SK-N-SH (cell line): ENCODE measurements around the gene TRIM65.

Source experiments
- CHD2 ChIP-seq: fragments of 150-350 bp; IDR thresholded peaks from 2 replicates; pipeline ENCODE4 v1.6.1; 2018; ENCODE audit warnings: low read length; ENCODE audit not compliant: partially characterized antibody
- CTCF ChIP-seq: fragments of 200-600 bp; sonication (generic); IDR thresholded peaks from 2 replicates; pipeline ENCODE4 v1.6.1; 2017; ENCODE audit warnings: antibody characterized with exemption, mild to moderate bottlenecking, moderate library complexity
- EZH2phosphoT487 ChIP-seq: fragments of 200-600 bp; sonication (generic); IDR thresholded peaks from 2 replicates; pipeline ENCODE4 v1.6.1; 2017; ENCODE audit warnings: low read depth, mixed run types, mild to moderate bottlenecking, antibody characterized with exemption, moderate library complexity, borderline replicate concordance
- GABPA ChIP-seq: IDR thresholded peaks from 2 replicates; pipeline ENCODE4 v1.4.0; 2012; ENCODE audit warnings: low read depth, mild to moderate bottlenecking
- GATA2 ChIP-seq: sonication (generic); formaldehyde crosslinking; IDR thresholded peaks from 2 replicates; pipeline ENCODE4 v1.5.0; 2020; ENCODE audit warnings: mild to moderate bottlenecking, missing genetic modification reagents
- MEF2A ChIP-seq: IDR thresholded peaks from 2 replicates; pipeline ENCODE4 v1.4.0; 2012; ENCODE audit warnings: low read depth, borderline replicate concordance
- POLR2AphosphoS5 ChIP-seq: IDR thresholded peaks from 2 replicates; pipeline ENCODE4 v1.6.1; 2012; ENCODE audit warnings: low read depth, low read length
- RFX5 ChIP-seq: IDR thresholded peaks from 2 replicates; pipeline ENCODE4 v1.6.1; 2012; ENCODE audit warnings: mild to moderate bottlenecking, improper control_type of control experiment, low read length
- SIN3A ChIP-seq: IDR thresholded peaks from 2 replicates; pipeline ENCODE4 v1.6.1; 2012; ENCODE audit warnings: low read depth, mild to moderate bottlenecking, low read length, moderate library complexity, borderline replicate concordance
- TAF1 ChIP-seq: IDR thresholded peaks from 2 replicates; pipeline ENCODE4 v1.6.1; 2012; ENCODE audit warnings: low read depth, mild to moderate bottlenecking, low read length, moderate library complexity, borderline replicate concordance
- TF ChIP-seq, protein P1 (sequence below): IDR thresholded peaks from 2 replicates; pipeline ENCODE4 v1.4.0; 2012; ENCODE audit warnings: low read depth

DNA sequence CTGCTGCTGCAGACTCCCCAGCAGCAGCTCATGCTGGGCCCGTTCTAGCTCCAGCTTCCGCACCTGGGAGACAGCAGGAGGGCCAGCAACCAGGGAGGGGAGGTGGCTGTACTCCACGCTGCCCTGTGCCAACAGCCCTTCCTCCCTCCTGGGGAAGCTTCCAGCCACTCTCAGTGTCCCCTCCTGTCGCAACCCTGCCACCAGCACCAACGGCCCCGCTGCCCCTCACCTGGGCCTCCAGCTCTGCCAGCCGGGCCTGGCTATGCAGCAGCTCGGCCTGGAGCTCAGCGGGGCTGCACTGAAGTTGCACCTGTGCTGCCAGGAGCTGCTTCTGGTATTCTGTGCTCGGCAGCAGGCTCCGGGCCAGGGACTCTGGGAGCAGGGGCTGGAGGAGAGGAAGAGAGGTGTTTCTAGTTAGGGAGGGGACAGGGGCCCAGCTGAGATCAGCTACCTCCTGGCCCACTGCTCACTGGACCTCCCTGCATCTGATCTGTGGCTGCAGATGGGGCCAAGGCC is 23.4 kb upstream of the TRIM65 start:
- TF ChIP-seq EZH2phosphoT487 (no peak), SIN3A (no peak), CTCF (no peak), GATA2 (no peak), TAF1 (no peak), POLR2AphosphoS5 (no peak), RFX5 (no peak), CHD2 (no peak), GABPA (no peak), MEF2A (no peak)
- TF ChIP-seq, protein P1, sequence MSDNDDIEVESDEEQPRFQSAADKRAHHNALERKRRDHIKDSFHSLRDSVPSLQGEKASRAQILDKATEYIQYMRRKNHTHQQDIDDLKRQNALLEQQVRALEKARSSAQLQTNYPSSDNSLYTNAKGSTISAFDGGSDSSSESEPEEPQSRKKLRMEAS, result no peak
